Karpas-422 (cell line): Measurements from ENCODE around the gene ITGA11. TPM values are rescaled to one million over a fixed set of nuclear protein-coding genes. Genes with fewer than 3 reads are reported as not detected.

Experiments
- DNase-seq: peaks from one replicate; pipeline ENCODE4 v3.0.0-alpha.2; 2015
- H2AFZ ChIP-seq: fragments of 200-600 bp; sonication (generic); 2 replicates; pipeline ENCODE4 v1.6.1; 2014; ENCODE audit warnings: antibody characterized with exemption, low read length, mixed read lengths
- H3K27ac ChIP-seq: fragments of 200-600 bp; sonication (generic); 2 replicates; pipeline ENCODE4 v1.5.1; 2014; ENCODE audit warnings: mild to moderate bottlenecking, low read length, moderate library complexity
- H3K27me3 ChIP-seq: fragments of 200-600 bp; sonication (generic); 2 replicates; pipeline ENCODE4 v1.6.1; 2014; ENCODE audit warnings: low read length, mixed read lengths
- H3K36me3 ChIP-seq: fragments of 200-600 bp; sonication (generic); 2 replicates; pipeline ENCODE4 v1.6.1; 2014; ENCODE audit warnings: low read length, mixed read lengths; ENCODE audit not compliant: insufficient read depth
- H3K4me1 ChIP-seq: fragments of 200-600 bp; sonication (generic); 2 replicates; pipeline ENCODE4 v1.6.1; 2014; ENCODE audit warnings: mild to moderate bottlenecking, low read length, mixed read lengths
- H3K4me2 ChIP-seq: fragments of 200-600 bp; sonication (generic); 2 replicates; pipeline ENCODE4 v1.6.1; 2014; ENCODE audit warnings: low read length, low read depth, mild to moderate bottlenecking; ENCODE audit not compliant: poor library complexity, severe bottlenecking
- H3K4me3 ChIP-seq: fragments of 200-600 bp; sonication (generic); 2 replicates; pipeline ENCODE4 v1.5.1; 2014; ENCODE audit warnings: mild to moderate bottlenecking, antibody characterized with exemption, low read length, mixed read lengths
- H3K79me2 ChIP-seq: fragments of 200-600 bp; sonication (generic); 2 replicates; pipeline ENCODE4 v1.6.1; 2014; ENCODE audit warnings: mild to moderate bottlenecking, low read length, mixed read lengths
- H3K9ac ChIP-seq: fragments of 200-600 bp; sonication (generic); 2 replicates; pipeline ENCODE4 v1.6.0; 2014; ENCODE audit warnings: low read length
- H3K9me2 ChIP-seq: fragments of 200-600 bp; sonication (generic), shearing (Covaris generic); replicated peaks from 2 replicates; pipeline ENCODE4 v1.6.0; 2014; ENCODE audit warnings: mild to moderate bottlenecking, low read length, moderate library complexity; ENCODE audit not compliant: insufficient read depth
- H3K9me3 ChIP-seq: fragments of 300-700, 200-600 bp; sonication (generic); 2 replicates; pipeline ENCODE4 v1.6.1; 2014; ENCODE audit warnings: low read length, mixed read lengths
- H4K20me1 ChIP-seq: fragments of 200-600 bp; sonication (generic); 2 replicates; pipeline ENCODE4 v1.6.1; 2014; ENCODE audit warnings: mild to moderate bottlenecking, antibody characterized with exemption, low read length, low read depth; ENCODE audit not compliant: insufficient read depth
- total RNA-seq: library from RNA; depleted of rRNA; stranded (reverse); fragments of >200 nt; shearing (Covaris generic); gene quantifications from 2 replicates; pipeline ENCODE4 v1.2.3, GENCODE V29; 2014; ENCODE audit warnings: low replicate concordance

The ITGA11 gene
- total RNA-seq, 1 experiment from 2014 or later, result not detected

- Histone ChIP-seq H3K4me2 (no peak overlapping the region), H3K4me3 (no peak overlapping the region), H4K20me1 (no peaks in the 10 kb centered on the region), H3K9me2 (no peaks in the 10 kb centered on the region), H3K36me3 (no peaks in the 10 kb centered on the region), H3K27me3 (no peaks in the 10 kb centered on the region), H3K9ac (no peak overlapping the region), H3K9me3 (no peaks in the 10 kb centered on the region), H3K4me1 (no peaks in the 10 kb centered on the region), H3K27ac (no peak overlapping the region), H2AFZ (no peak overlapping the region), H3K79me2 (no peaks in the 10 kb centered on the region)
- no peak for DNase-seq
These were observed 10.9 kb upstream of the ITGA11 start for GRCh38 chr15:68442903-68443302.

GRCh38 chr15:68442041-68442440, 10.1 kb upstream of the ITGA11 start:
- no peak overlapping the region for H3K9ac ChIP-seq
- no peak overlapping the region for H3K27ac ChIP-seq
- no peaks in the 10 kb centered on the region for H3K79me2 ChIP-seq
- H3K36me3 ChIP-seq, result no peaks in the 10 kb centered on the region
- no peaks in the 10 kb centered on the region for H3K4me1 ChIP-seq
- no peaks in the 10 kb centered on the region for H3K9me3 ChIP-seq
- H3K4me3 ChIP-seq, result no peak overlapping the region
- no peaks in the 10 kb centered on the region for H3K9me2 ChIP-seq
- no peaks in the 10 kb centered on the region for H3K27me3 ChIP-seq
- no peak for DNase-seq
- no peak overlapping the region for H2AFZ ChIP-seq
- no peak overlapping the region for H3K4me2 ChIP-seq
- no peaks in the 10 kb centered on the region for H4K20me1 ChIP-seq

GRCh38 chr15:68441045-68441743, 9.2 kb upstream of the ITGA11 start:
- no peaks in the 10 kb centered on the region for H3K27me3 ChIP-seq
- no peak overlapping the region for H3K4me2 ChIP-seq
- no peak overlapping the region for H3K27ac ChIP-seq
- no peak overlapping the region for H3K4me3 ChIP-seq
- no peak overlapping the region for H2AFZ ChIP-seq
- DNase-seq, result no peak
- H3K9ac ChIP-seq, result no peak overlapping the region
- H4K20me1 ChIP-seq, result no peaks in the 10 kb centered on the region
- H3K9me3 ChIP-seq, result no peaks in the 10 kb centered on the region
- no peaks in the 10 kb centered on the region for H3K79me2 ChIP-seq
- H3K9me2 ChIP-seq, result no peaks in the 10 kb centered on the region
- no peaks in the 10 kb centered on the region for H3K36me3 ChIP-seq
- H3K4me1 ChIP-seq, result no peaks in the 10 kb centered on the region

- no peaks in the 10 kb centered on the region for H3K4me1 ChIP-seq
- H3K9ac ChIP-seq, result no peak overlapping the region
- H3K9me3 ChIP-seq, result no peaks in the 10 kb centered on the region
- H2AFZ ChIP-seq, result no peak overlapping the region
- H3K4me2 ChIP-seq, result no peak overlapping the region
- H3K79me2 ChIP-seq, result no peaks in the 10 kb centered on the region
- no peak for DNase-seq
- H3K27ac ChIP-seq, result no peak overlapping the region
- no peaks in the 10 kb centered on the region for H3K9me2 ChIP-seq
- no peaks in the 10 kb centered on the region for H3K27me3 ChIP-seq
- H3K36me3 ChIP-seq, result no peaks in the 10 kb centered on the region
- H4K20me1 ChIP-seq, result no peaks in the 10 kb centered on the region
- H3K4me3 ChIP-seq, result no peak overlapping the region
These were observed 8.2 kb upstream of the ITGA11 start for GRCh38 chr15:68440136-68440535.

- H3K27ac ChIP-seq, result no peak overlapping the region
- no peaks in the 10 kb centered on the region for H3K79me2 ChIP-seq
- no peaks in the 10 kb centered on the region for H3K4me1 ChIP-seq
- no peaks in the 10 kb centered on the region for H3K36me3 ChIP-seq
- 0 out of 2 replicates have a peak, but pooled peaks cover 3% of the 10 kb centered on the region for H3K27me3 ChIP-seq
- no peaks in the 10 kb centered on the region for H3K9me3 ChIP-seq
- H2AFZ ChIP-seq, result no peak overlapping the region
- H3K4me3 ChIP-seq, result no peak overlapping the region
- H3K9ac ChIP-seq, result no peak overlapping the region
- H4K20me1 ChIP-seq, result no peaks in the 10 kb centered on the region
- H3K9me2 ChIP-seq, result no peaks in the 10 kb centered on the region
- DNase-seq, result no peak
- no peak overlapping the region for H3K4me2 ChIP-seq
These were observed 7.5 kb upstream of the ITGA11 start for GRCh38 chr15:68439506-68439905.

- Histone ChIP-seq H2AFZ (no peak overlapping the region), H3K27me3 (0 out of 2 replicates have a peak, but pooled peaks cover 3% of the 10 kb centered on the region), H4K20me1 (no peaks in the 10 kb centered on the region), H3K4me1 (no peaks in the 10 kb centered on the region), H3K79me2 (no peaks in the 10 kb centered on the region), H3K9ac (no peak overlapping the region), H3K9me2 (no peaks in the 10 kb centered on the region), H3K36me3 (no peaks in the 10 kb centered on the region), H3K27ac (no peak overlapping the region), H3K9me3 (no peaks in the 10 kb centered on the region), H3K4me2 (no peak overlapping the region), H3K4me3 (no peak overlapping the region)
- DNase-seq, result no peak
These were observed 4.7 kb upstream of the ITGA11 start for GRCh38 chr15:68436680-68437079.

GRCh38 chr15:68435966-68436365, 4.0 kb upstream of the ITGA11 start:
- Histone ChIP-seq H2AFZ (no peak overlapping the region), H3K27me3 (0 out of 2 replicates have a peak, but pooled peaks cover 3% of the 10 kb centered on the region), H3K9ac (no peak overlapping the region), H3K36me3 (no peaks in the 10 kb centered on the region), H3K79me2 (no peaks in the 10 kb centered on the region), H3K9me2 (no peaks in the 10 kb centered on the region), H4K20me1 (no peaks in the 10 kb centered on the region), H3K9me3 (no peaks in the 10 kb centered on the region), H3K4me3 (no peak overlapping the region), H3K4me2 (no peak overlapping the region), H3K4me1 (no peaks in the 10 kb centered on the region), H3K27ac (no peak overlapping the region)
- no peak for DNase-seq

- Histone ChIP-seq H3K9me3 (no peaks in the 10 kb centered on the region), H3K27ac (no peak overlapping the region), H3K36me3 (no peaks in the 10 kb centered on the region), H3K4me1 (no peaks in the 10 kb centered on the region), H3K9ac (no peak overlapping the region), H3K79me2 (no peaks in the 10 kb centered on the region), H4K20me1 (no peaks in the 10 kb centered on the region), H3K9me2 (no peaks in the 10 kb centered on the region), H2AFZ (no peak overlapping the region), H3K4me2 (no peak overlapping the region), H3K4me3 (no peak overlapping the region), H3K27me3 (0 out of 2 replicates have a peak, but pooled peaks cover 3% of the 10 kb centered on the region)
- no peak for DNase-seq
These were observed 2.1 kb upstream of the ITGA11 start for GRCh38 chr15:68434021-68434420.
